ENCODE results near the gene EXOC3L4.

Gene EXOC3L4

DNA sequence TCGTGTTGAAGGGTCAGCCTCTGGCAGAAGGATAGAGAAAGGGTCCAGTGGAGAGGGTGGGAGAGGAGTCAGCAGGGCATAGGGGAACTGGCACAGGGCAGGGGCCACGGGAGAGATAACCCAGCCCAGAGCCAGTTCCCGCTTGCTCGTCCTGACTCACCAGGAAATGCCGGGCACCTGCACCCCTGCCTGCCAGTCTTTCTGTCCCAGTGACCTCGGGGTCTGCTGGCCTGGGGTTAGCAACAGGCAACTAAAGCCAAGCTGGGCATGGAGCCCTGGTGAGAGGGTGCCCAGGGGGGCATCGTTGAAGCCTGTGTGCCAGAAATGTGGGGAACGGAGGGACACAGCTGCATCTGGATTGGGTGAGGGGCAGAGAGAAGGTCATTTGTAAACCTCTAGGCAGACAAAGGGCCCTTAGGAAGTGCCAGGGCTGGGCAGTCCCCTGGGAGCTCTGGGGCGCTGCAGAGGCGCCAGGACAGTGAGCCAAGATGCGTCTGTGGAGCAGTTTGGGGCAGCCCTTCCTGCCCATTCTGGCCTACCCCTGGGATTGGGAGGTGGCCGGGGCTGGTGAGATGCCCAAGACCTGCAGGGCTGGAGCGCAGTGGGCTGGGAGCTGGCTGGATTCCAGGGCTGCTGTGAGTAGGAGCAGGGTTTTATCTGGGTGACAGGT is 34.2 kb downstream of the EXOC3L4 start:
- DNase-seq = no peak
- H3K27me3 ChIP-seq (ENCODE audit: insufficient read depth, low read depth, severe bottlenecking) = no peaks in the 10 kb centered on the region
- no peak overlapping the region for H3K27ac ChIP-seq
- no peaks in the 10 kb centered on the region for H3K9me3 ChIP-seq (ENCODE audit: severe bottlenecking)
- H3K36me3 ChIP-seq = no peaks in the 10 kb centered on the region
- no peak for TF ChIP-seq CTCF (IDR thresholded peaks at IDR 0.05; ENCODE audit: low read depth, low read length)
- H3K4me3 ChIP-seq (ENCODE audit: low read depth, low read length) = no peak overlapping the region

GRCh38 chr14:103129301-103130016 is 34.9 kb downstream of the EXOC3L4 start:
- Histone ChIP-seq H3K36me3 (no peaks in the 10 kb centered on the region), H3K9me3 (ENCODE audit: severe bottlenecking) (no peaks in the 10 kb centered on the region), H3K27ac (no peak overlapping the region), H3K4me3 (ENCODE audit: low read depth, low read length) (no peak overlapping the region), H3K27me3 (ENCODE audit: insufficient read depth, low read depth, severe bottlenecking) (no peaks in the 10 kb centered on the region)
- no peak for TF ChIP-seq CTCF (IDR thresholded peaks at IDR 0.05; ENCODE audit: low read depth, low read length)
- no peak for DNase-seq

DNA sequence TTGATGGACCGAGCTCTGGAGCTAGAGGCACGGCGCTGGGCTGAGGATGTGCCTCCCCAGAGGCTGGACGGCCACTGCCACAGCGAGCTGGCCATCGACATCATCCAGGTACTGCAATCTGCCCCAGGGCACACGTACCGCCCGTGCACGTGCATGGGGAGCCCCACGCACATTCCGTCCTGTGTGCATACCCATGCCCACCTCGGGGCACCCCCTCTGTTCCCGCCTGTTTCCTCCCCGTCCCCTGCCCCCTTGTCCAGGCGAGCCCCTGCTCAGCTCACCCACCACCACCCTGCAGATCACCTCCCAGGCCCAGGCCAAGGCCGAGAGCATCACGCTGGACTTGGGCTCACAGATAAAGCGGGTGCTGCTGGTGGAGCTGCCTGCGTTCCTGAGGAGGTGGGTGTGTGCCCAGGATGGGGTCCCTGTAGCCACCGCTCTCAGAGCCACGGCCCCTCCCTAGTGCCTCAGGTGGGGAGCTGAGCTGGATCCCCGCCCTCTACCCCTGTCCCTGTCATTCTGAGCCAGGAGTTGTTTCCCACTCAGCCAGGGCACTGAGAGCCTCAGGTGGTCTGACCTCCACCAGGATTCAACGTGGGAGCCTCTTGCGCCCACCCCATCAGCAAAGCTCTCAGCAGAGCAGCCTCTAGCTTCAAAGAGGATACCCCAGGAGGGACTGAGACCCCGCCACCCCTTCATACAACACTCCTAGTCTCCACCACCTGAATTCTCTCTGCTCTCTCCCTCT is 35.7 kb downstream of the EXOC3L4 start:
- no peak overlapping the region for H3K4me3 ChIP-seq (ENCODE audit: low read depth, low read length)
- H3K27me3 ChIP-seq (ENCODE audit: insufficient read depth, low read depth, severe bottlenecking) = no peaks in the 10 kb centered on the region
- DNase-seq = no peak
- no peak overlapping the region for H3K27ac ChIP-seq
- H3K9me3 ChIP-seq (ENCODE audit: severe bottlenecking) = no peaks in the 10 kb centered on the region
- no peak for TF ChIP-seq CTCF (IDR thresholded peaks at IDR 0.05; ENCODE audit: low read depth, low read length)
- no peaks in the 10 kb centered on the region for H3K36me3 ChIP-seq

DNA sequence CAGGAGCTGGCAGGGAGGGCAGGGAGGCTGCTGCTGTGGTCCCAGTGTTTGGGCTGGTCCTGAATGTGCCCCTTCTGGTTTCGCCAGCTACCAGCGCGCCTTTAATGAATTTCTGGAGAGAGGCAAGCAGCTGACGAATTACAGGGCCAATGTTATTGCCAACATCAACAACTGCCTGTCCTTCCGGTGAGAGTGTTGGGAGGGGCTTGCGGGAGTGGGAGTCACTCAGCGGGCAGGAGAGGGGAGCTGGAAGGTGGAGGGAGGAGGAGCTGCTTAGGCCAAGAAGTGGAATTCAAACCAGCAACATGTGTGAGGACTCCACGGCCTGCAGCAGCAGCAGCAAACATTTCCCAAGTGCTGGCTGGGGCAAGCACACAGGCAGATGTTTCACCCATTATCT is 36.4 kb downstream of the EXOC3L4 start:
- Histone ChIP-seq H3K27ac (no peak overlapping the region), H3K4me3 (ENCODE audit: low read depth, low read length) (no peak overlapping the region), H3K27me3 (ENCODE audit: insufficient read depth, low read depth, severe bottlenecking) (no peaks in the 10 kb centered on the region), H3K9me3 (ENCODE audit: severe bottlenecking) (no peaks in the 10 kb centered on the region), H3K36me3 (no peaks in the 10 kb centered on the region)
- no peak for DNase-seq
- TF ChIP-seq CTCF (IDR thresholded peaks at IDR 0.05; ENCODE audit: low read depth, low read length) = no peak

- TF ChIP-seq CTCF (IDR thresholded peaks at IDR 0.05; ENCODE audit: low read depth, low read length) = no peak
- Histone ChIP-seq H3K4me3 (ENCODE audit: low read depth, low read length) (no peak overlapping the region), H3K27ac (no peak overlapping the region), H3K36me3 (no peaks in the 10 kb centered on the region), H3K27me3 (ENCODE audit: insufficient read depth, low read depth, severe bottlenecking) (no peaks in the 10 kb centered on the region), H3K9me3 (ENCODE audit: severe bottlenecking) (no peaks in the 10 kb centered on the region)
- DNase-seq = no peak
Measured at GRCh38 chr14:103131580-103131979, 37.1 kb downstream of the EXOC3L4 start.

All from WERI-Rb-1 (cell line).